HEK293 (cell line): Measurements from ENCODE around the gene PRELID1.

Experiments
- CTCF ChIA-PET: fragments of 350-600 bp; formaldehyde crosslinking; extraction: SDS; loops from one replicate; lab custom pipeline; 2021; ENCODE audit warnings: antibody characterized with exemption; lab: Yijun Ruan, JAX
- POLR2A ChIA-PET: fragments of 300-600 bp; formaldehyde crosslinking; extraction: SDS; loops from one replicate; lab custom pipeline; 2020; ENCODE audit warnings: antibody characterized with exemption, inconsistent platforms; lab: Yijun Ruan, JAX
- H3K27ac ChIP-seq: fragments of 200-500 bp; sonication (Bioruptor generic); 2 replicates; pipeline ENCODE4 v1.5.1; 2014; ENCODE audit warnings: low read depth, low read length, control low read depth, inconsistent platforms; ENCODE audit errors: extremely low read depth
- H3K36me3 ChIP-seq, 2 experiments: fragments of 200-500 bp in 1 of 2; sonication (Bioruptor generic) in 1 of 2; 1 replicate in 1 of 2; 2 replicates in 1 of 2; pipeline ENCODE4 v1.5.1; 2014 to 2017; ENCODE audit warnings: inconsistent platforms in 2 of 2, low read length in 2 of 2; ENCODE audit not compliant: control insufficient read depth in 2 of 2, insufficient read depth in 1 of 2
- H3K4me1 ChIP-seq: fragments of 200-500 bp; sonication (Bioruptor generic); 2 replicates; pipeline ENCODE4 v1.5.1; 2014; ENCODE audit warnings: mild to moderate bottlenecking, low read length, inconsistent platforms; ENCODE audit not compliant: control insufficient read depth, insufficient read depth
- H3K4me3 ChIP-seq: 2 replicates; pipeline ENCODE4 v1.5.1; 2011; ENCODE audit warnings: low read depth, mild to moderate bottlenecking, control low read depth, low read length, moderate library complexity
- H3K9me3 ChIP-seq: fragments of 200-500 bp; sonication (Bioruptor generic); 2 replicates; pipeline ENCODE4 v1.5.1; 2014; ENCODE audit warnings: low read depth, low read length, inconsistent platforms; ENCODE audit not compliant: control insufficient read depth, insufficient read depth
- BCL6B ChIP-seq: fragments of 450-650 bp; formaldehyde crosslinking; IDR thresholded peaks from 2 replicates; pipeline ENCODE4 v1.5.1; 2017; ENCODE audit warnings: missing biosample characterization, missing genetic modification characterization
- GLI2 ChIP-seq: fragments of 450-650 bp; formaldehyde crosslinking; IDR thresholded peaks from 2 replicates; pipeline ENCODE4; 2017; ENCODE audit warnings: missing biosample characterization, missing genetic modification characterization, low read depth, borderline replicate concordance
- KLF1 ChIP-seq: fragments of 450-650 bp; formaldehyde crosslinking; IDR thresholded peaks from 2 replicates; pipeline ENCODE4 v1.5.1; 2016; ENCODE audit warnings: missing biosample characterization, missing genetic modification characterization
- PRDM2 ChIP-seq: fragments of 450-650 bp; formaldehyde crosslinking; IDR thresholded peaks from 2 replicates; pipeline ENCODE4 v1.5.1; 2016; ENCODE audit warnings: missing biosample characterization, missing genetic modification characterization, borderline replicate concordance
- PRDM6 ChIP-seq: fragments of 450-650 bp; formaldehyde crosslinking; IDR thresholded peaks from 2 replicates; pipeline ENCODE4 v1.5.1; 2017; ENCODE audit warnings: missing biosample characterization, missing genetic modification characterization
- ZNF132 ChIP-seq: fragments of 450-650 bp; formaldehyde crosslinking; IDR thresholded peaks from 2 replicates; pipeline ENCODE4 v1.5.1; 2017; ENCODE audit warnings: missing biosample characterization, missing genetic modification characterization, borderline replicate concordance
- ZNF248 ChIP-seq: fragments of 450-650 bp; formaldehyde crosslinking; IDR thresholded peaks from 2 replicates; pipeline ENCODE4 v1.5.1; 2017; ENCODE audit warnings: missing biosample characterization, missing genetic modification characterization
- ZNF274 ChIP-seq, 2 experiments: fragments of 200-500 bp in 1 of 2; fragments of 450-650 bp in 1 of 2; sonication (Bioruptor generic) in 1 of 2; formaldehyde crosslinking in 1 of 2; IDR thresholded peaks; 2 replicates each; pipeline versions ENCODE4 v1.5.1 to v1.6.1; 2014 to 2016; ENCODE audit warnings: borderline replicate concordance in 1 of 2, inconsistent platforms in 1 of 2, low read length in 1 of 2, missing biosample characterization in 1 of 2, missing genetic modification characterization in 1 of 2
- ZNF449 ChIP-seq: fragments of 450-650 bp; formaldehyde crosslinking; IDR thresholded peaks from 2 replicates; pipeline ENCODE4 v1.5.1; 2017; ENCODE audit warnings: missing biosample characterization, mild to moderate bottlenecking, missing genetic modification characterization, moderate library complexity
- ZNF561 ChIP-seq: fragments of 450-650 bp; IDR thresholded peaks from 2 replicates; pipeline ENCODE4 v1.5.1; 2018; ENCODE audit warnings: missing biosample characterization, missing genetic modification characterization, borderline replicate concordance
- ZNF768 ChIP-seq: fragments of 450-650 bp; formaldehyde crosslinking; IDR thresholded peaks from 2 replicates; pipeline ENCODE4 v1.5.1; 2018; ENCODE audit warnings: missing biosample characterization, mild to moderate bottlenecking, missing genetic modification characterization
- ZSCAN16 ChIP-seq: fragments of 450-650 bp; formaldehyde crosslinking; IDR thresholded peaks from 2 replicates; pipeline ENCODE4 v1.5.1; 2016; ENCODE audit warnings: missing biosample characterization, missing genetic modification characterization
- ZSCAN4 ChIP-seq: fragments of 450-650 bp; formaldehyde crosslinking; IDR thresholded peaks from 2 replicates; pipeline ENCODE4 v1.5.1; 2017; ENCODE audit warnings: missing biosample characterization, missing genetic modification characterization

The PRELID1 gene

GRCh38 chr5:177327539-177328522 is 24.2 kb downstream of the PRELID1 start:
- POLR2A ChIA-PET, result interaction anchor here (0.6 to 1.2 kb wide), 3 partner anchors 12 to 98 kb away, joined by 3 read pairs; no protein-coding TSS in a partner anchor

More at GRCh38 chr5:177327539-177328522, 24.2 kb downstream of the PRELID1 start:
- CTCF ChIA-PET, result interaction anchor here (0.6 to 2.0 kb wide), 6 partner anchors 9 to 207 kb away, joined by 3 to 6 read pairs (median 3); no protein-coding TSS in a partner anchor
- Histone ChIP-seq H3K27ac (0 out of 2 replicates have a peak overlapping the region, but pooled peaks have one; percentile 16), H3K4me3 (no peak overlapping the region), H3K4me1 (no peaks in the 10 kb centered on the region), H3K9me3 (no peaks in the 10 kb centered on the region), H3K36me3 (peaks cover 0 to 38% of the 10 kb centered on the region in 2 experiments; a peak in 2 of 3 replicates)
- no peak for TF ChIP-seq ZNF561 (tag by site-specific recombination)
- no peak for TF ChIP-seq ZNF132 (tag by site-specific recombination)
- no peak for TF ChIP-seq PRDM6 (tag by site-specific recombination)
- TF ChIP-seq ZNF248 (tag by site-specific recombination), result no peak
- TF ChIP-seq ZSCAN16 (tag by site-specific recombination), result no peak
- no peak for TF ChIP-seq ZNF768 (tag by site-specific recombination)
- TF ChIP-seq ZNF274 (IDR thresholded peaks at IDR 0.05; ENCODE audit: low read length), result no peak
- TF ChIP-seq ZNF274 (tag by site-specific recombination; IDR thresholded peaks at IDR 0.05; ENCODE audit: borderline replicate concordance), result no peak
- no peak for TF ChIP-seq KLF1
- no peak for TF ChIP-seq GLI2
- no peak for TF ChIP-seq BCL6B (tag by site-specific recombination)
- TF ChIP-seq PRDM2 (tag by site-specific recombination), result no peak
- no peak for TF ChIP-seq ZSCAN4 (tag by site-specific recombination)
- no peak for TF ChIP-seq ZNF449 (tag by site-specific recombination)
